GM23338 (cell line): ENCODE measurements around the gene PGM3. TPM values are rescaled to one million over a fixed set of nuclear protein-coding genes. Genes with fewer than 3 reads are reported as not detected.

ENCODE experiments used
- ATAC-seq: fragments of 200-7000 bp; cut with Tn5 transposase; 3 replicates; pipeline ENCODE4 v1.9.1; 2020
- DNase-seq: peaks from one replicate; pipeline ENCODE4 v3.0.0-alpha.2; 2015; ENCODE audit warnings: low spot score
- H2AFZ ChIP-seq: fragments of 200-600 bp; sonication (generic); 2 replicates; pipeline ENCODE4 v1.8.0; 2016; ENCODE audit warnings: antibody characterized with exemption, mild to moderate bottlenecking, moderate library complexity
- H3F3A ChIP-seq: fragments of 200-600 bp; sonication (generic); replicated peaks from 2 replicates; pipeline ENCODE4 v1.8.0; 2017; ENCODE audit warnings: antibody characterized with exemption, mixed run types, low read depth
- H3K27ac ChIP-seq: fragments of 200-600 bp; sonication (generic); 2 replicates; pipeline ENCODE4 v1.6.1; 2016; ENCODE audit warnings: low read depth
- H3K27me3 ChIP-seq: fragments of 200-600 bp; sonication (generic); 2 replicates; pipeline ENCODE4 v1.8.0; 2016; ENCODE audit warnings: mild to moderate bottlenecking, mixed run types, moderate library complexity; ENCODE audit not compliant: insufficient read depth
- H3K36me3 ChIP-seq: fragments of 200-600 bp; sonication (generic); 2 replicates; pipeline ENCODE4 v1.8.0; 2016; ENCODE audit warnings: mild to moderate bottlenecking; ENCODE audit not compliant: insufficient read depth
- H3K4me1 ChIP-seq: fragments of 200-600 bp; sonication (generic); 2 replicates; pipeline ENCODE4 v1.8.0; 2016; ENCODE audit warnings: mild to moderate bottlenecking, moderate library complexity; ENCODE audit not compliant: insufficient read depth
- H3K4me2 ChIP-seq: fragments of 200-600 bp; sonication (generic); 2 replicates; pipeline ENCODE4 v1.7.1; 2017; ENCODE audit warnings: mixed run types
- H3K4me3 ChIP-seq: fragments of 200-600 bp; sonication (generic); 2 replicates; pipeline ENCODE4 v1.6.1; 2016; ENCODE audit warnings: mixed run types
- H3K79me2 ChIP-seq: fragments of 200-600 bp; sonication (generic); replicated peaks from 2 replicates; pipeline ENCODE4 v1.8.0; 2017; ENCODE audit warnings: mild to moderate bottlenecking; ENCODE audit not compliant: insufficient read depth
- H3K9me2 ChIP-seq: fragments of 200-600 bp; sonication (generic); 2 replicates; pipeline ENCODE4 v1.8.0; 2017; ENCODE audit not compliant: insufficient read depth
- H4K20me1 ChIP-seq: fragments of 200-600 bp; sonication (generic); replicated peaks from 2 replicates; pipeline ENCODE4 v1.8.0; 2017; ENCODE audit warnings: mild to moderate bottlenecking; ENCODE audit not compliant: insufficient read depth
- H3K27ac Mint-ChIP-seq: 2 replicates; pipeline ENCODE4 v1.8.0; 2020; ENCODE audit warnings: inconsistent platforms, mild to moderate bottlenecking, moderate library complexity, mixed read lengths
- H3K27me3 Mint-ChIP-seq: 3 replicates; pipeline ENCODE4 v1.8.0; 2022; ENCODE audit warnings: low read depth, mild to moderate bottlenecking, moderate library complexity, mixed read lengths, inconsistent platforms; ENCODE audit not compliant: insufficient read depth, poor library complexity
- H3K36me3 Mint-ChIP-seq: 3 replicates; pipeline ENCODE4 v1.8.0; 2021; ENCODE audit warnings: low read depth, mild to moderate bottlenecking, inconsistent platforms, moderate library complexity, mixed read lengths
- H3K4me1 Mint-ChIP-seq: 3 replicates; pipeline ENCODE4 v1.8.0; 2020; ENCODE audit warnings: mild to moderate bottlenecking, inconsistent platforms, mixed read lengths
- H3K4me3 Mint-ChIP-seq: 3 replicates; pipeline ENCODE4 v1.8.0; 2021; ENCODE audit warnings: moderate library complexity, mild to moderate bottlenecking, inconsistent platforms, mixed read lengths
- H3K9me3 Mint-ChIP-seq: 3 replicates; pipeline ENCODE4 v1.8.0; 2020; ENCODE audit warnings: moderate library complexity, mild to moderate bottlenecking, inconsistent platforms, mixed read lengths
- CREB1 ChIP-seq: fragments of 250-450 bp; sonication (Bioruptor Pico); IDR thresholded peaks from 2 replicates; pipeline ENCODE4 v1.5.0; 2020; ENCODE audit warnings: low read depth, mild to moderate bottlenecking, moderate library complexity
- CTCF ChIP-seq, 2 experiments: fragments of 200-600 bp in 1 of 2; sonication (generic) in 1 of 2; conservative IDR thresholded peaks; 2 replicates each; pipeline versions ENCODE4 v1.5.1 to v1.6.1; 2016 to 2017; ENCODE audit warnings: antibody characterized with exemption in 2 of 2, low read depth in 2 of 2, mild to moderate bottlenecking in 2 of 2, moderate library complexity in 1 of 2
- ETS1 ChIP-seq: IDR thresholded peaks from 2 replicates; pipeline ENCODE4 v1.6.1; 2016; ENCODE audit warnings: antibody characterized with exemption
- EZH2 ChIP-seq: fragments of 200-600 bp; sonication (generic); IDR thresholded peaks from one replicate; pipeline ENCODE4 v1.8.0; 2017; ENCODE audit warnings: antibody characterized with exemption, mild to moderate bottlenecking, low read depth; ENCODE audit not compliant: unreplicated experiment
- EZH2phosphoT487 ChIP-seq: fragments of 200-600 bp; sonication (generic); IDR thresholded peaks from one replicate; pipeline ENCODE4 v1.8.1; 2018; ENCODE audit warnings: antibody characterized with exemption; ENCODE audit not compliant: unreplicated experiment
- JUNB ChIP-seq: IDR thresholded peaks from one replicate; pipeline ENCODE4 v1.6.1; 2016; ENCODE audit warnings: antibody characterized with exemption; ENCODE audit not compliant: unreplicated experiment
- NANOG ChIP-seq: IDR thresholded peaks from 2 replicates; pipeline ENCODE4 v1.6.1; 2016; ENCODE audit warnings: antibody characterized with exemption, borderline replicate concordance
- POLR2AphosphoS5 ChIP-seq: IDR thresholded peaks from 2 replicates; pipeline ENCODE4 v1.6.1; 2016; ENCODE audit warnings: antibody characterized with exemption, low read depth
- REST ChIP-seq: IDR thresholded peaks from one replicate; pipeline ENCODE4 v1.6.1; 2018; ENCODE audit warnings: antibody characterized with exemption; ENCODE audit not compliant: unreplicated experiment
- STAT1 ChIP-seq: IDR thresholded peaks from one replicate; pipeline ENCODE4 v1.6.1; 2016; ENCODE audit warnings: antibody characterized with exemption; ENCODE audit not compliant: unreplicated experiment
- ZNF114 ChIP-seq: fragments of 250-450 bp; sonication (Bioruptor Pico); IDR thresholded peaks from 2 replicates; pipeline ENCODE4 v1.5.0; 2020; ENCODE audit warnings: mild to moderate bottlenecking, moderate library complexity
- ZNF331 ChIP-seq: fragments of 250-450 bp; sonication (Bioruptor Pico); IDR thresholded peaks from 2 replicates; pipeline ENCODE4 v1.5.0; 2020; ENCODE audit warnings: low read depth, mild to moderate bottlenecking, moderate library complexity
- ZNF462 ChIP-seq: fragments of 250-450 bp; sonication (Bioruptor Pico); IDR thresholded peaks from 2 replicates; pipeline ENCODE4 v1.5.0; 2020; ENCODE audit warnings: mild to moderate bottlenecking, moderate library complexity
- polyA plus RNA-seq: library from polyadenylated mRNA; unstranded; fragments of >200 nt; fragmentation: Nextera tagmentation; extraction: Ambion mirVana; gene quantifications from 2 replicates; pipeline ENCODE4 v1.2.1, GENCODE V29; 2016
- total RNA-seq: library from RNA; depleted of rRNA; stranded (reverse); fragments of >200 nt; shearing (Covaris generic); gene quantifications from 2 replicates; pipeline ENCODE4 v1.2.3, GENCODE V29; 2014

The PGM3 gene
- total and polyA plus RNA-seq, 2 experiments from 2014 or later = 23.8 to 35.3 TPM

GRCh38 chr6:83216806-83217205 lies 23.7 kb upstream of the PGM3 start:
- no peaks in the 10 kb centered on the region for H3K4me1 Mint-ChIP-seq
- Histone ChIP-seq H3K79me2 (no peaks in the 10 kb centered on the region), H3K4me2 (no peak overlapping the region), H3K27ac (no peak overlapping the region), H3F3A (no peaks in the 10 kb centered on the region), H3K36me3 (no peaks in the 10 kb centered on the region), H2AFZ (no peak overlapping the region), H3K4me3 (no peak overlapping the region), H3K27me3 (no peaks in the 10 kb centered on the region), H4K20me1 (no peaks in the 10 kb centered on the region), H3K4me1 (no peaks in the 10 kb centered on the region), H3K9me2 (no peaks in the 10 kb centered on the region)
- H3K9me3 Mint-ChIP-seq = no peaks in the 10 kb centered on the region
- no peak overlapping the region for H3K27ac Mint-ChIP-seq
- TF ChIP-seq NANOG = no peak
- TF ChIP-seq STAT1 = no peak
- TF ChIP-seq CREB1 (CRISPR knock-in tag) = no peak
- TF ChIP-seq JUNB = no peak
- no peak for TF ChIP-seq ZNF114 (CRISPR knock-in tag)
- no peak for TF ChIP-seq ETS1
- TF ChIP-seq EZH2phosphoT487 = no peak
- no peak for TF ChIP-seq ZNF462 (CRISPR knock-in tag)
- no peak for TF ChIP-seq ZNF331
- TF ChIP-seq REST = no peak
- no peak for TF ChIP-seq CTCF (conservative IDR thresholded peaks at IDR 0.05; ENCODE audit: low read depth in 2 of 2)
- TF ChIP-seq POLR2AphosphoS5 = no peak
- TF ChIP-seq EZH2 = no peak
- peaks cover 2% of the 10 kb centered on the region for H3K27me3 Mint-ChIP-seq
- ATAC-seq = no peak
- H3K4me3 Mint-ChIP-seq = no peak overlapping the region
- DNase-seq = no peak
- no peaks in the 10 kb centered on the region for H3K36me3 Mint-ChIP-seq
